Lung (tissue), 12 donors: ENCODE data around the gene PIP5K1B. TPM values are rescaled to one million over a fixed set of nuclear protein-coding genes. Genes with fewer than 3 reads are reported as not detected.
A peak's percentile ranks its signal among the peaks of the same experiment; 100 is the strongest.
"Not testable (repeated sequence)": the region's sequence is repeated elsewhere in the genome, so short reads cannot be mapped to it uniquely, and the experiment has no call there.

ENCODE experiments used
- ATAC-seq: fragments of 200-7000 bp; cut with Tn5 transposase; one replicate; pipeline ENCODE4 v1.9.1; 2020; ENCODE audit warnings: moderate number of reproducible peaks; ENCODE audit not compliant: insufficient read depth, low FRiP score
- DNase-seq, 3 donors: peaks; one replicate each; pipeline ENCODE4 v3.0.0-alpha.2; 2013 to 2017
- H3K27ac ChIP-seq, 2 donors: one replicate each; pipeline ENCODE4 v1.5.1; 2013; ENCODE audit warnings: mild to moderate bottlenecking in 2 of 2, moderate library complexity in 2 of 2, control low read depth in 1 of 2, inconsistent platforms in 1 of 2, low read depth in 1 of 2, low read length in 1 of 2
- H3K27me3 ChIP-seq, 3 donors: one replicate each; pipeline ENCODE4 v1.5.1; 2013; ENCODE audit warnings: low read length in 2 of 3; ENCODE audit not compliant: control insufficient read depth in 3 of 3, insufficient read depth in 3 of 3
- H3K36me3 ChIP-seq, 4 donors: one replicate each; pipeline ENCODE4 v1.5.1; 2013; ENCODE audit warnings: low read length in 4 of 4, mild to moderate bottlenecking in 1 of 4, moderate library complexity in 1 of 4; ENCODE audit not compliant: control insufficient read depth in 4 of 4, insufficient read depth in 4 of 4
- H3K4me1 ChIP-seq, 5 donors: one replicate each; pipeline ENCODE4 v1.5.1; 2013; ENCODE audit warnings: low read length in 5 of 5, mild to moderate bottlenecking in 2 of 5, moderate library complexity in 1 of 5; ENCODE audit not compliant: control insufficient read depth in 5 of 5, insufficient read depth in 5 of 5
- H3K4me3 ChIP-seq: one replicate; pipeline ENCODE4 v1.5.1; 2013; ENCODE audit warnings: mild to moderate bottlenecking, control low read depth, moderate library complexity
- H3K9ac ChIP-seq, 2 donors: one replicate each; pipeline ENCODE4 v1.5.1; 2013; ENCODE audit warnings: low read length in 2 of 2, control low read depth in 1 of 2; ENCODE audit not compliant: insufficient read depth in 1 of 2
- H3K9me3 ChIP-seq, 4 donors: one replicate each; pipeline ENCODE4 v1.5.1; 2013; ENCODE audit warnings: low read length in 3 of 4, mild to moderate bottlenecking in 1 of 4, moderate library complexity in 1 of 4; ENCODE audit not compliant: control insufficient read depth in 4 of 4, insufficient read depth in 3 of 4
- CTCF ChIP-seq: IDR thresholded peaks from 2 replicates; pipeline ENCODE4 v1.5.1; 2012; ENCODE audit warnings: mild to moderate bottlenecking; ENCODE audit errors: control extremely low read depth, extremely low read depth
- WGBS, 2 donors: extraction: QIAGEN DNeasy Blood & Tissue Kit; methylation state at CpG; one replicate each; pipeline ENCODE4 v1.1.7; 2013; 5-methylcytosine and 5-hydroxymethylcytosine counted together
- polyA plus RNA-seq, 2 donors: library from polyadenylated mRNA; stranded (reverse); fragments of 200-250 nt; gene quantifications; one replicate each; pipeline ENCODE4 v1.2.1, GENCODE V29; 2013
- total RNA-seq, 2 donors: library from RNA; depleted of rRNA in 1 of 2; stranded (reverse); fragments of >200 nt in 1 of 2; gene quantifications; one replicate each; pipeline ENCODE4 v1.2.1, GENCODE V29; 2014 to 2021
- donor health status: control.
- donor health status: control.
- donor health status: Bipolar disorder and iron deficiency.
- donor health status: healthy.
- donor health status: DM: yes; HTN: yes; CAD: no.

The PIP5K1B gene
- total and polyA plus RNA-seq, 4 donors, result 6.6 to 28.2 (median 15.6) TPM

DNA sequence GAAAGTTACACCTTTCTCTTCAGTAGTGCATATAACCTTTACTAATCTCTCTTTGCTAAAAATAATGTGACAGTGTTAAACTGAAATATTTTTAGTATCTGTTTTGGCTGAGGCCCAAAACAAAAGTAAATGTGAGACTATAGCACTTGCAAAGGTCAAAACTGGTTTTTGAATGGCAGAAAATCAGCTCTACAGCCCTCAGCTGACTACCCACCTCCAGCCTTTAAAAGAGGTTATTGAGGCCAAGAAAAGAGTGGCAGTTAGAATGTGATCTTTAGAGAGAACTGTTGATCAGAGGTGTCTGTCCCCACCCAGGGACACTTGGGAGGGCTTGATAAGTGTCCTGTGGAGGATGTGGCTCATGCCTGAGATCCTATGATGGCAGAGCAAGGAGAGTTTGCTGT lies 278.0 kb downstream of the PIP5K1B start:
- no peak for TF ChIP-seq CTCF
- H3K27me3 ChIP-seq, result no peaks in the 10 kb centered on the region
- H3K4me3 ChIP-seq, result no peak overlapping the region
- H3K27ac ChIP-seq, result peak overlapping the region in 1 of 2 donors; percentile 69
- H3K9ac ChIP-seq, result no peak overlapping the region
- peaks cover 0 to 7% (median 0%) of the 10 kb centered on the region in 5 donors for H3K4me1 ChIP-seq
- DNase-seq (no peak), ATAC-seq (no peak)
- H3K9me3 ChIP-seq, result no peaks in the 10 kb centered on the region
- H3K36me3 ChIP-seq, result no peaks in the 10 kb centered on the region

DNA sequence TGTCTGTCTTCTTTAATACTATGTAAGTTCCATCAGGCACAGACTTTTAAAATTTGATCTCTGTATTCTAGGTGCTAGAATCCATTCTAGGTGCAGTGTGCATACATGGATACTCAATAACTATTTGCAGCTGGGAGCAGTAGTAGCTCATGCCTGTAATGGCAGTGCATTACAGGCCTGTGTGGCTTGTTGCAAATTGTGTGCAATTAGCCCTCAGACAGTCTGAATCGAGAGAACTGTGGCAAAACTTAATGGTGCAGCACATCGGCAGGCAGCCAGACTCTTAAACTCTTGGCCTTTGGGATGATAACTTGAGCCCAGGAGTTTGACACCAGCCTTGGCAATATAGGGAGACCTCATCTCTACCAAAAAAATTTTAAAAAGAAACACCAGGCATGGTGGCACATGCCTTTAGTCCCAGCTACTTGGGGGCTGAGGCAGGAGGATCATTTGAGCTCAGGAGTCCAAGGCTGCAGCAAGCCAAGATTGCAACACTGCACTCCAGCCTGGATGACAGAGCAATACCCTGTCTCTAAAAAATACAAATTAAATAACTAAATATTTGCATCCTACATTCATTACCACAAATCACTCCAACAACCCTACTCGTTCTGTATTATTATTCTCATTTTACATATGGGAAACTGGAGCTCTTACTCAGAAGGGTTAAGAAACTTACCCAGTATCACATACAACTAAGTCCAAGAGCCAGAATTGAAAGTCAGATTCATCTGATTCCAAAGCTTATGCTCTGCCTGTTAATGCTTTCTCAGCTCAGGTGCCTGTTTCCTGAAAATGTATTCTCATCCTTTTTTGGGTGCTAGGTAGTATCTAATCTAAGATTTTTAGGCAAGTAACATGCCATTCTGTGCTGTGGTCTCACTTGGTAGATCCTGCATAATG lies 278.7 kb downstream of the PIP5K1B start:
- no peak for TF ChIP-seq CTCF
- 86 to 90% methylated on average over 3 of the region's 3 CpGs for WGBS, 2 donors
- H3K36me3 ChIP-seq, result no peaks in the 10 kb centered on the region

DNA sequence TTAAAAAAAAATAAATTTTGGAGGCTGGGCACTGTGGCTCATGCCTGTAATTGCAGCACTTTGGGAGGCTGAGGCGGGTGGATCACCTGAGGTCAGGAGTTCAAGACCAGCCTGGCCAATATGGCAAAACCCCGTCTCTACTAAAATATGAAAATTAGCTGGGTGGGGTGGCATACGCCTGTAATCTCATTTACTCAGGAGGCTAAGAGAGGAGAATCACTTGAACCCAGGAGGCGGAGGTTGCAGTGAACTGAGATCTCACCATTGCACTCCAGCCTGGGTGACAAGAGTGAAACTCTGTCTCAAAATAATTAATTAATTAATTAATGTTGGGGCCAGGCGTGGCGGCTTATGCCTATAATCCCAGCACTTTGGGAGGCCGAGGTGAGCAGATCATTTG lies 281.9 kb downstream of the PIP5K1B start:
- not testable (repeated sequence) for H3K4me1 ChIP-seq, H3K9me3 ChIP-seq, ATAC-seq, H3K36me3 ChIP-seq, H3K4me3 ChIP-seq, H3K9ac ChIP-seq, DNase-seq, H3K27ac ChIP-seq, H3K27me3 ChIP-seq
- 97% methylated on average over 7 of the region's 7 CpGs for WGBS, 2 donors

More for the DNA sequence above, 278.7 kb downstream of the PIP5K1B start:
- Histone ChIP-seq H3K27me3 (no peaks in the 10 kb centered on the region), H3K4me1 (peaks cover 0 to 7% (median 0%) of the 10 kb centered on the region in 5 donors), H3K9me3 (no peaks in the 10 kb centered on the region), H3K27ac (peak overlapping the region in 1 of 2 donors; percentile 17), H3K9ac (no peak overlapping the region), H3K4me3 (no peak overlapping the region)
- DNase-seq, result no peak
- ATAC-seq, result no peak

DNA sequence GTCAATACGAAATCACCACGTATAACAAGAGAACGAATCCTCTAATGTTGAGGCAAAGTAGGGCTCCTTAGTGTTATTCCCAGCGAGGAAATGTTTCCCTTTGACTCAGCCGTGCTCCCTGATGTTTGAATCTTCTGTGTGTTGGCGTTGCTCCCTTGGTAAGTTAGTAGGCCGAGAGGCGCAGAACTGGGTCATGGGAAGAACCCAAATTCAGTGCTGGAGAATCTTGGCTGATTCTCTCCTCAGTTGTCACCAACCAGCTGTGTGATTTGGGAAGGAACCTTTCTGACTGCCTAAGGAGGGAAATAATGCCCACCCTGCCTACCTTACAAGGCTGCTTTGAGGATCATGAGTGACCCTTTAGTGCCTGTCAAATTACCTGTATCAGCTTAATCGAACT lies 286.4 kb downstream of the PIP5K1B start:
- H3K9me3 ChIP-seq, result no peaks in the 10 kb centered on the region
- H3K27me3 ChIP-seq, result no peaks in the 10 kb centered on the region
- H3K9ac ChIP-seq, result no peak overlapping the region
- H3K36me3 ChIP-seq, result peaks cover 0 to 4% (median 0%) of the 10 kb centered on the region in 4 donors
- WGBS, 2 donors, result 89 to 95% methylated on average over 9 of the region's 9 CpGs
- no peak for DNase-seq
- H3K4me3 ChIP-seq, result no peak overlapping the region
- no peak overlapping the region for H3K27ac ChIP-seq
- no peaks in the 10 kb centered on the region for H3K4me1 ChIP-seq
- ATAC-seq, result no peak
- TF ChIP-seq CTCF, result no peak
